Loucy (cell line): ENCODE data around the gene SLC35E4.

ENCODE experiments used
- H2AFZ ChIP-seq: fragments of 200-600 bp; sonication (generic); 2 replicates; pipeline ENCODE4 v1.6.0; 2016; ENCODE audit warnings: antibody characterized with exemption, mild to moderate bottlenecking, low read length, moderate library complexity
- H3F3A ChIP-seq: fragments of 200-600 bp; 2 replicates; pipeline ENCODE4 v1.6.0; 2016; ENCODE audit warnings: antibody characterized with exemption, low read depth, mild to moderate bottlenecking
- H3K27me3 ChIP-seq: fragments of 200-600 bp; sonication (generic); 2 replicates; pipeline ENCODE4 v1.6.1; 2014; ENCODE audit warnings: low read length, mild to moderate bottlenecking; ENCODE audit not compliant: insufficient read depth, poor library complexity, severe bottlenecking
- H3K36me3 ChIP-seq: fragments of 200-600 bp; sonication (generic); 2 replicates; pipeline ENCODE4 v1.6.1; 2016; ENCODE audit warnings: low read length; ENCODE audit not compliant: insufficient read depth
- H3K4me1 ChIP-seq: fragments of 200-600 bp; sonication (generic); 2 replicates; pipeline ENCODE4 v1.5.1; 2014; ENCODE audit warnings: low read length, mild to moderate bottlenecking; ENCODE audit not compliant: insufficient read depth, poor library complexity, severe bottlenecking
- H3K4me2 ChIP-seq: fragments of 200-600 bp; sonication (generic); 2 replicates; pipeline ENCODE4 v1.6.0; 2014; ENCODE audit warnings: antibody characterized with exemption, low read length, low read depth, mild to moderate bottlenecking; ENCODE audit not compliant: poor library complexity, severe bottlenecking
- H3K4me3 ChIP-seq: fragments of 200-600 bp; sonication (generic); 2 replicates; pipeline ENCODE4 v1.5.1; 2014; ENCODE audit warnings: low read length, mild to moderate bottlenecking, mixed read lengths; ENCODE audit not compliant: poor library complexity, severe bottlenecking
- H3K79me2 ChIP-seq: fragments of 200-600 bp; sonication (generic); 2 replicates; pipeline ENCODE4 v1.6.1; 2014; ENCODE audit warnings: low read length; ENCODE audit not compliant: insufficient read depth
- H3K9ac ChIP-seq: fragments of 200-600 bp; sonication (generic); 2 replicates; pipeline ENCODE4 v1.6.0; 2014; ENCODE audit warnings: mild to moderate bottlenecking, low read depth, low read length, moderate library complexity; ENCODE audit not compliant: poor library complexity, severe bottlenecking
- H3K9me2 ChIP-seq: fragments of 200-600 bp; sonication (generic); replicated peaks from 2 replicates; pipeline ENCODE4 v1.6.1; 2016; ENCODE audit warnings: low read depth, low read length, mixed read lengths
- H3K9me3 ChIP-seq: fragments of 200-600 bp; sonication (generic); 2 replicates; pipeline ENCODE4 v1.6.1; 2014; ENCODE audit warnings: mild to moderate bottlenecking, antibody characterized with exemption, low read length, low read depth; ENCODE audit not compliant: insufficient read depth
- H4K20me1 ChIP-seq: fragments of 200-600 bp; sonication (generic); 2 replicates; pipeline ENCODE4 v1.6.0; 2014; ENCODE audit warnings: antibody characterized with exemption, low read length, mild to moderate bottlenecking; ENCODE audit not compliant: insufficient read depth, poor library complexity, severe bottlenecking
- EZH2phosphoT487 ChIP-seq: fragments of 200-600 bp; IDR thresholded peaks from 2 replicates; pipeline ENCODE4 v1.6.1; 2018; ENCODE audit warnings: antibody characterized with exemption, mild to moderate bottlenecking, moderate library complexity, borderline replicate concordance
- TF ChIP-seq, protein P1 (sequence below): fragments of 200-600 bp; sonication (generic); conservative IDR thresholded peaks from 2 replicates; pipeline ENCODE4 v1.5.1; 2014; ENCODE audit warnings: mild to moderate bottlenecking, antibody characterized with exemption, low read length

The SLC35E4 gene

DNA sequence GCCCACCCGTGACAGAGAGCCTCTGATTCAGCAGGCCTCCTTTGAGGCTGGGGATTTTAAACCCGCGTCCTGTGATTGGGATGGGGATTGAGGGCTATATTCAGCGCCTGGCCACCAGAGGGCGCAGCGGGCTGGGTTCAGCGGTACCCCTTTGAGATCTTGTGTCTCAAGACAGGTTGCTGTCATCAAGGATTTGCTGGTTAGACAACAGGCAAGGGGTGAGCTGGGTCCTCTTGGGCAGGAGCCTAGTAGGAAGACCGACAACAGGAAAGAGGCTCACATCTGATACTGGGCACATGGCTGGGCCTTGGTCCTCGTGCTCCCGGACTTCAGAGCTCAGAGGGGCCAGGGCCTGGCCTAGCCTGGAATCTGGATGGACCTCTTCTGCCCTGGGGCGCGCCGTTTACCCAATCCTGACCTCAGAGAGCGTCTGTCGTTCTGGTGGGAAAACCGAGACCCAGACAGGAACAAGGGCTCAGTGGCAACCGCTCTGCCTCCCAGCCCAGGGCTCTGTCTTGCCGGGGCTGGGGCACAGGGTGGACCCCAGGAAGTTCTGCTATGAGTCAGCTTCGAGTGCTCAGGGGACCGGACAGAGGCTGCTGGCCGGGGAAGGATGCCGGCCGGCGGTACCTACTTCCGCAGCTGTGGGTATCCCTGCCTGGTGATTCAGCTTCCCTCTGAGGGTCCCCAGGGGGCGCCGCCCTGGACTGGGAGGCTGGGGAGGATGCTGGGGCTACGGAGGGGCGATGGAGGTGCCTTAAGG lies 929 bp upstream of the SLC35E4 start:
- peaks cover 4% of the 10 kb centered on the region for H3F3A ChIP-seq
- no peaks in the 10 kb centered on the region for H3K36me3 ChIP-seq
- peaks cover 16% of the 10 kb centered on the region for H3K4me1 ChIP-seq
- no peaks in the 10 kb centered on the region for H4K20me1 ChIP-seq
- peak overlapping the region; percentile 42 for H3K9ac ChIP-seq
- no peaks in the 10 kb centered on the region for H3K9me2 ChIP-seq
- H3K9me3 ChIP-seq = no peaks in the 10 kb centered on the region
- no peaks in the 10 kb centered on the region for H3K27me3 ChIP-seq
- peak overlapping the region; percentile 100 for H3K4me2 ChIP-seq
- H3K4me3 ChIP-seq = peak overlapping the region; percentile 73
- H3K79me2 ChIP-seq = no peaks in the 10 kb centered on the region
- H2AFZ ChIP-seq = peak overlapping the region; percentile 89
- TF ChIP-seq, protein P1, sequence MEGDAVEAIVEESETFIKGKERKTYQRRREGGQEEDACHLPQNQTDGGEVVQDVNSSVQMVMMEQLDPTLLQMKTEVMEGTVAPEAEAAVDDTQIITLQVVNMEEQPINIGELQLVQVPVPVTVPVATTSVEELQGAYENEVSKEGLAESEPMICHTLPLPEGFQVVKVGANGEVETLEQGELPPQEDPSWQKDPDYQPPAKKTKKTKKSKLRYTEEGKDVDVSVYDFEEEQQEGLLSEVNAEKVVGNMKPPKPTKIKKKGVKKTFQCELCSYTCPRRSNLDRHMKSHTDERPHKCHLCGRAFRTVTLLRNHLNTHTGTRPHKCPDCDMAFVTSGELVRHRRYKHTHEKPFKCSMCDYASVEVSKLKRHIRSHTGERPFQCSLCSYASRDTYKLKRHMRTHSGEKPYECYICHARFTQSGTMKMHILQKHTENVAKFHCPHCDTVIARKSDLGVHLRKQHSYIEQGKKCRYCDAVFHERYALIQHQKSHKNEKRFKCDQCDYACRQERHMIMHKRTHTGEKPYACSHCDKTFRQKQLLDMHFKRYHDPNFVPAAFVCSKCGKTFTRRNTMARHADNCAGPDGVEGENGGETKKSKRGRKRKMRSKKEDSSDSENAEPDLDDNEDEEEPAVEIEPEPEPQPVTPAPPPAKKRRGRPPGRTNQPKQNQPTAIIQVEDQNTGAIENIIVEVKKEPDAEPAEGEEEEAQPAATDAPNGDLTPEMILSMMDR = peak; percentile 92
- no peak for TF ChIP-seq EZH2phosphoT487

DNA sequence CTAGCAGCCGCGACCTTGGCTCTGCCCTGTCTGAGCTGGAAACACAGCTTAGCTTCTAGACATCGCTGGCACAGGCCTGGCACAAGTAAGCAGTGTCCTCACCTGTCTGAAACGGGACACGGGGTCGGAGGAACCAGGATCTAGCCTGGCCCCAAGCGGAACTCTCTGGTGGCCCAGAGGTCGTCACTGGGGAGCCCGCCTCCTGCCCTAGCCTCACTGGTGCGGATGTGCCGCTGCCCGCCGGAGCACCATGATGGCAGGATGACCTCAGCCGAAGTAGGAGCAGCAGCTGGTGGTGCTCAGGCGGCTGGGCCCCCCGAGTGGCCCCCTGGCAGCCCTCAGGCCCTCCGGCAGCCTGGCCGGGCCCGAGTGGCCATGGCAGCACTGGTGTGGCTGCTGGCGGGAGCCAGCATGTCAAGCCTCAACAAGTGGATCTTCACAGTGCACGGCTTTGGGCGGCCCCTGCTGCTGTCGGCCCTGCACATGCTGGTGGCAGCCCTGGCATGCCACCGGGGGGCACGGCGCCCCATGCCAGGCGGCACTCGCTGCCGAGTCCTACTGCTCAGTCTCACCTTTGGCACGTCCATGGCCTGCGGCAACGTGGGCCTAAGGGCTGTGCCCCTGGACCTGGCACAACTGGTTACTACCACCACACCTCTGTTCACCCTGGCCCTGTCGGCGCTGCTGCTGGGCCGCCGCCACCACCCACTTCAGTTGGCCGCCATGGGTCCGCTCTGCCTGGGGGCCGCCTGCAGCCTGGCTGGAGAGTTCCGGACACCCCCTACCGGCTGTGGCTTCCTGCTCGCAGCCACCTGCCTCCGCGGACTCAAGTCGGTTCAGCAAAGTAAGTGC lies 871 bp downstream of the SLC35E4 start:
- peak overlapping the region; percentile 73 for H3K4me3 ChIP-seq
- H3F3A ChIP-seq = peaks cover 4% of the 10 kb centered on the region
- H4K20me1 ChIP-seq = no peaks in the 10 kb centered on the region
- no peaks in the 10 kb centered on the region for H3K9me2 ChIP-seq
- H3K9me3 ChIP-seq = no peaks in the 10 kb centered on the region
- H3K9ac ChIP-seq = peak overlapping the region; percentile 75
- no peaks in the 10 kb centered on the region for H3K27me3 ChIP-seq
- H3K36me3 ChIP-seq = no peaks in the 10 kb centered on the region
- H2AFZ ChIP-seq = peak overlapping the region; percentile 84; the same call in 1 of the 2 replicates
- H3K4me2 ChIP-seq = peak overlapping the region; percentile 100
- peaks cover 16% of the 10 kb centered on the region for H3K4me1 ChIP-seq
- TF ChIP-seq EZH2phosphoT487 = no peak
- TF ChIP-seq, protein P1 = no peak
- H3K79me2 ChIP-seq = no peaks in the 10 kb centered on the region

DNA sequence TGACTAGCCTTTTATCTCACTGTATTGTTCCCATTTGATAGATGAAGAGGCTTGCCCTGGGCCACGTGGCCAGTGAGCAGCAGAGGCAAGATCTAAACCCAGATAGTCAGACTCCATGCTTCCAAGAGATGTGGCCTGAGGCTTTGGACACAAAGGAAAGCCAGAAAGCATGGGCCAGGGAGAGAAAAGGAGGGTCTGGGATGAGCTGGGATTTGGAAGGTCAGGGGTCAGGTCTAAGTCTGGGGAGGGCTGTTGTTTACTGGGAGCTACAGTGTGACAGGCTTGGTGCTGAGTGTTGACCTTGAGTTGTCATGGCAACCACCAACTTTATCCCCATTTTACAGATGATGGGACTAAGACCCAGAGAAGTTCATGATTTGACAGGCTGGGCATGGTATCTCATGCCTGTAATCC lies 2.1 kb downstream of the SLC35E4 start:
- Histone ChIP-seq H2AFZ (no peak overlapping the region), H3K9me3 (no peaks in the 10 kb centered on the region), H3K9me2 (no peaks in the 10 kb centered on the region), H3K36me3 (no peaks in the 10 kb centered on the region), H3K79me2 (no peaks in the 10 kb centered on the region), H3K4me1 (peaks cover 16% of the 10 kb centered on the region), H3K4me3 (no peak overlapping the region), H3K27me3 (no peaks in the 10 kb centered on the region), H3K4me2 (no peak overlapping the region), H3K9ac (no peak overlapping the region), H4K20me1 (no peaks in the 10 kb centered on the region), H3F3A (peaks cover 4% of the 10 kb centered on the region)
- no peak for TF ChIP-seq EZH2phosphoT487
- TF ChIP-seq, protein P1 = no peak
